GM12878 (cell line): Measurements from ENCODE around the gene ACSS1. TPM values are rescaled to one million over a fixed set of nuclear protein-coding genes. Genes with fewer than 3 reads are reported as not detected.

Source experiments
- ATAC-seq: fragments of 200-7000 bp; cut with Tn5 transposase; 3 replicates; pipeline ENCODE4 v1.9.1; 2020; ENCODE audit warnings: mild to moderate bottlenecking, moderate library complexity
- BruUV-seq: library from RNA; stranded (reverse); fragments of 400-500 nt; replicated peaks from 2 replicates; lab custom pipeline; 2021; lab: Mats Ljungman, UMichigan
- CTCF ChIA-PET: fragments of 300-600 bp; sonication (Branson Sonifier 250); formaldehyde crosslinking; extraction: SDS; loops from one replicate; lab custom pipeline; 2021; ENCODE audit warnings: inconsistent platforms; lab: Yijun Ruan, JAX
- POLR2A ChIA-PET: fragments of 350-600 bp; formaldehyde crosslinking; extraction: SDS; loops from one replicate; lab custom pipeline; 2021; ENCODE audit warnings: inconsistent platforms; lab: Charles Lee
- RAD21 ChIA-PET: fragments of 300-600 bp; sonication (Branson Sonifier 250); formaldehyde crosslinking; loops from one replicate; lab custom pipeline; 2023; ENCODE audit warnings: antibody characterized with exemption; ENCODE audit not compliant: unreplicated experiment; lab: Charles Lee
- SMC1A ChIA-PET: fragments of 300-600 bp; sonication (Branson Sonifier 250); formaldehyde crosslinking; loops from one replicate; lab custom pipeline; 2023; ENCODE audit not compliant: unreplicated experiment, uncharacterized antibody; lab: Charles Lee
- DNase-seq: peaks from one replicate; pipeline ENCODE4 v3.0.0-alpha.2; 2011; ENCODE audit warnings: low read depth, low spot score
- FAIRE-seq: peaks from 3 replicates; lab custom pipeline; 2011; peaks lifted over from hg19 to GRCh38; lab: Jason Lieb, UNC
- H2AFZ ChIP-seq: 2 replicates; pipeline ENCODE4 v1.6.0; 2011; ENCODE audit warnings: low read depth, low read length, control low read depth; ENCODE audit not compliant: control insufficient read depth
- H3K27ac ChIP-seq: 2 replicates; pipeline ENCODE4 v1.5.1; 2011; ENCODE audit warnings: control low read depth; ENCODE audit not compliant: control insufficient read depth, insufficient read depth
- H3K27me3 ChIP-seq, 2 experiments: replicated peaks in 1 of 2; 2 replicates each; pipeline versions ENCODE4 v1.6.0 to v1.6.1; 2011; ENCODE audit warnings: low read length in 1 of 2; ENCODE audit not compliant: control insufficient read depth in 2 of 2, insufficient read depth in 2 of 2
- H3K36me3 ChIP-seq, 2 experiments: 2 replicates each; pipeline ENCODE4 v1.5.1; 2011; ENCODE audit warnings: low read length in 1 of 2; ENCODE audit not compliant: control insufficient read depth in 2 of 2, insufficient read depth in 2 of 2
- H3K4me1 ChIP-seq: 2 replicates; pipeline ENCODE4 v1.6.1; 2011; ENCODE audit warnings: mild to moderate bottlenecking, low read length, moderate library complexity, mixed read lengths; ENCODE audit not compliant: control insufficient read depth, insufficient read depth
- H3K4me2 ChIP-seq: 2 replicates; pipeline ENCODE4 v1.6.0; 2011; ENCODE audit warnings: control low read depth; ENCODE audit not compliant: control insufficient read depth, insufficient read depth
- H3K4me3 ChIP-seq: fragments of 200-600 bp; sonication (generic); 2 replicates; pipeline ENCODE4 v1.5.1; 2016
- H3K79me2 ChIP-seq: 2 replicates; pipeline ENCODE4 v1.6.0; 2011; ENCODE audit warnings: low read length; ENCODE audit not compliant: control insufficient read depth, insufficient read depth
- H3K9ac ChIP-seq: 2 replicates; pipeline ENCODE4 v1.8.0; 2011; ENCODE audit warnings: low read length, control low read depth, mixed read lengths; ENCODE audit not compliant: control insufficient read depth, insufficient read depth
- H3K9me3 ChIP-seq: replicated peaks from 3 replicates; pipeline ENCODE4 v1.5.1; 2011; ENCODE audit warnings: mild to moderate bottlenecking, low read length; ENCODE audit not compliant: control insufficient read depth, insufficient read depth
- H4K20me1 ChIP-seq: 2 replicates; pipeline ENCODE4 v1.6.0; 2011; ENCODE audit not compliant: control insufficient read depth, insufficient read depth
- CREM ChIP-seq: IDR thresholded peaks from 2 replicates; pipeline ENCODE4 v1.6.1; 2014; ENCODE audit warnings: antibody characterized with exemption, low read depth
- IKZF1 ChIP-seq: fragments of 450-650 bp; conservative IDR thresholded peaks from 2 replicates; pipeline ENCODE4 v1.6.1; 2017; ENCODE audit warnings: antibody characterized with exemption, mild to moderate bottlenecking
- NFXL1 ChIP-seq: fragments of 450-650 bp; IDR thresholded peaks from 2 replicates; pipeline ENCODE4 v1.6.1; 2017; ENCODE audit warnings: antibody characterized with exemption, mild to moderate bottlenecking, borderline replicate concordance
- PKNOX1 ChIP-seq: fragments of 450-650 bp; IDR thresholded peaks from 2 replicates; pipeline ENCODE4 v1.6.1; 2016; ENCODE audit warnings: mild to moderate bottlenecking
- WRNIP1 ChIP-seq: IDR thresholded peaks from 2 replicates; pipeline ENCODE4 v1.6.1; 2011; ENCODE audit warnings: low read depth, low read length, improper control_type of control experiment, borderline replicate concordance
- WGBS: methylation state at CpG from one replicate; pipeline ENCODE4 v1.1.6; 2016; ENCODE audit warnings: low lambda C conversion rate; ENCODE audit not compliant: insufficient replicate concordance, insufficient coverage; ENCODE audit errors: missing lambda C conversion rate; 5-methylcytosine and 5-hydroxymethylcytosine counted together
- in situ Hi-C: fragments of 300-500 bp; cut with MboI; formaldehyde crosslinking; loops from 9 replicates; pipeline ENCODE4 v1.14.3; 2018; ENCODE audit warnings: mixed read lengths
- intact Hi-C: fragments of 100-400 bp; cut with micrococcal nuclease; formaldehyde crosslinking; loops from one replicate; pipeline ENCODE4 v1.14.2; 2022; ENCODE audit not compliant: unreplicated experiment
- polyA plus RNA-seq, 11 experiments: library from polyadenylated mRNA; depleted of rRNA in 4 of 11; unstranded in 6 of 11; stranded (reverse) in 5 of 11; fragments of >200 nt; fragmentation: Nextera tagmentation in 4 of 11; fragmentation: Illumina TruSeq in 1 of 11; extraction: Ambion mirVana in 4 of 11; extraction: Trizol in 1 of 11; gene quantifications; 1 replicate in 1 of 11; 2 replicates in 10 of 11; pipeline versions ENCODE4 v1.2.1 to v1.2.3, GENCODE V29; 2011 to 2016; ENCODE audit warnings: inconsistent platforms in 2 of 11, missing spikeins in 2 of 11, low read depth in 1 of 11
- total RNA-seq, 4 experiments: library from RNA; depleted of rRNA in 3 of 4; stranded (reverse); fragments of >200 nt in 3 of 4; fragmentation: Illumina TruSeq in 1 of 4; extraction: Trizol in 1 of 4; gene quantifications; 2 replicates each; pipeline versions ENCODE4 v1.2.1 to v1.2.3, GENCODE V29; 2013 to 2021
- TF ChIP-seq, protein P1 (sequence below): IDR thresholded peaks from 2 replicates; pipeline ENCODE4 v1.6.1; 2012; ENCODE audit warnings: low read depth, low read length, improper control_type of control experiment

ACSS1 gene
- total and polyA plus RNA-seq, 10 of the 15 experiments (the other 5 are each of a cell fraction or from before 2014, with no cell fraction given), result 1.3 to 44.9 (median 31.1) TPM

GRCh38 chr20:25044261-25044560 is 13.7 kb downstream of the ACSS1 start:
- SMC1A ChIA-PET, result no interaction called here
- Histone ChIP-seq H3K4me2 (no peak overlapping the region), H3K4me3 (no peak overlapping the region), H3K4me1 (peaks cover 20% of the 10 kb centered on the region), H4K20me1 (no peaks in the 10 kb centered on the region), H3K79me2 (no peaks in the 10 kb centered on the region; the same call in none of the 2 replicates), H3K9me3 (no peaks in the 10 kb centered on the region), H3K27me3 (no peaks in the 10 kb centered on the region), H3K36me3 (peaks cover 4 to 11% of the 10 kb centered on the region in 2 experiments; a peak in 3 of 4 replicates), H2AFZ (no peak overlapping the region), H3K9ac (no peak overlapping the region), H3K27ac (no peak overlapping the region)
- in situ Hi-C loops (no loop called here), intact Hi-C loops (no loop called here)
- CTCF ChIA-PET, result interaction anchor here (1.4 to 1.7 kb wide), 2 partner anchors 10 to 355 kb away, joined by 3 to 4 read pairs; no protein-coding TSS in a partner anchor
- TF ChIP-seq CREM, result no peak
- no peak for TF ChIP-seq IKZF1
- TF ChIP-seq WRNIP1, result no peak
- no peak for TF ChIP-seq NFXL1
- TF ChIP-seq, protein P1, sequence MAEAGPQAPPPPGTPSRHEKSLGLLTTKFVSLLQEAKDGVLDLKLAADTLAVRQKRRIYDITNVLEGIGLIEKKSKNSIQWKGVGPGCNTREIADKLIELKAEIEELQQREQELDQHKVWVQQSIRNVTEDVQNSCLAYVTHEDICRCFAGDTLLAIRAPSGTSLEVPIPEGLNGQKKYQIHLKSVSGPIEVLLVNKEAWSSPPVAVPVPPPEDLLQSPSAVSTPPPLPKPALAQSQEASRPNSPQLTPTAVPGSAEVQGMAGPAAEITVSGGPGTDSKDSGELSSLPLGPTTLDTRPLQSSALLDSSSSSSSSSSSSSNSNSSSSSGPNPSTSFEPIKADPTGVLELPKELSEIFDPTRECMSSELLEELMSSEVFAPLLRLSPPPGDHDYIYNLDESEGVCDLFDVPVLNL, result no peak
- TF ChIP-seq PKNOX1, result no peak
- POLR2A ChIA-PET, result interaction anchor here (1.5 kb wide), 1 partner anchor 11 kb away, joined by 4 read pairs; no protein-coding TSS in a partner anchor
- ATAC-seq, result no peak
- WGBS, result 96% methylated on average over 5 of the region's 5 CpGs
- no TSS peak for BruUV-seq
- DNase-seq, result no peak
- FAIRE-seq, result no peak
- RAD21 ChIA-PET, result interaction anchor here (1.7 kb wide), 1 partner anchor 11 kb away, joined by 4 read pairs; no protein-coding TSS in a partner anchor
